Thyroid gland (tissue), 4 donors: ENCODE data around the gene LPP. TPM values are rescaled to one million over a fixed set of nuclear protein-coding genes. Genes with fewer than 3 reads are reported as not detected.
A peak's percentile ranks its signal among the peaks of the same experiment; 100 is the strongest.

Experiments used
- DNase-seq, 2 donors: peaks; one replicate each; pipeline ENCODE4 v3.0.0-alpha.2; 2019
- H3K27ac ChIP-seq, 3 donors: fragments of 200-600 bp; sonication (generic); 1 replicate in 2 of 3; 2 replicates in 1 of 3; pipeline ENCODE4 v1.5.1; 2016 to 2019; ENCODE audit warnings: mild to moderate bottlenecking in 1 of 3, moderate library complexity in 1 of 3
- H3K27me3 ChIP-seq: fragments of 200-600 bp; sonication (generic); one replicate; pipeline ENCODE4 v1.5.1; 2019
- H3K36me3 ChIP-seq, 2 donors: fragments of 200-600 bp; sonication (generic); one replicate each; pipeline ENCODE4 v1.5.1; 2016 to 2019
- H3K4me1 ChIP-seq, 2 donors: fragments of 200-600 bp; sonication (generic); one replicate each; pipeline ENCODE4 v1.5.1; 2017 to 2019
- H3K4me3 ChIP-seq, 3 donors: fragments of 200-600 bp; sonication (generic); replicated peaks in 1 of 3; 1 replicate in 2 of 3; 2 replicates in 1 of 3; pipeline ENCODE4 v1.5.1; 2016; ENCODE audit warnings: mild to moderate bottlenecking in 1 of 3
- H3K9me3 ChIP-seq: fragments of 200-600 bp; sonication (generic); one replicate; pipeline ENCODE4 v1.5.1; 2017
- CTCF ChIP-seq, 6 experiments: fragments of 200-600 bp in 3 of 6; fragments of 450-650 bp in 3 of 6; sonication (generic) in 3 of 6; IDR thresholded peaks; one replicate each; pipeline ENCODE4 v1.5.1; 2016 to 2019; ENCODE audit warnings: antibody characterized with exemption in 6 of 6, mild to moderate bottlenecking in 2 of 6, inconsistent platforms in 1 of 6, moderate library complexity in 1 of 6
- POLR2A ChIP-seq, 2 donors: fragments of 450-650 bp; IDR thresholded peaks; one replicate each; pipeline ENCODE4 v1.6.1; 2017; ENCODE audit warnings: antibody characterized with exemption in 2 of 2, mild to moderate bottlenecking in 2 of 2, moderate library complexity in 1 of 2
- WGBS, 2 donors: methylation state at CpG; one replicate each; pipeline ENCODE4 v1.1.5; 2017; 5-methylcytosine and 5-hydroxymethylcytosine counted together
- intact Hi-C: fragments of 100-400 bp; cut with DNase I; formaldehyde crosslinking; loops from one replicate; pipeline ENCODE4 v1.15.1; 2023
- total RNA-seq, 4 donors: library from RNA; depleted of rRNA; stranded (reverse); fragments of >200 nt; gene quantifications; one replicate each; pipeline ENCODE4 v1.2.3, GENCODE V29; 2016

Gene LPP
- total RNA-seq, 4 donors from 2014 or later, result 79.0 to 141 (median 82.8) TPM

- Histone ChIP-seq H3K36me3 (no peaks in the 10 kb centered on the region), H3K9me3 (no peaks in the 10 kb centered on the region), H3K4me3 (no peak overlapping the region), H3K4me1 (peaks cover 17 to 29% of the 10 kb centered on the region in 2 donors), H3K27ac (peak overlapping the region in 2 of 3 donors; percentile 68 to 80), H3K27me3 (no peaks in the 10 kb centered on the region)
- WGBS, 2 donors, result 88 to 93% methylated on average over 7 of the region's 7 CpGs
- intact Hi-C loops, result no loop called here
- TF ChIP-seq CTCF (IDR thresholded peaks at IDR 0.05) (no peak), POLR2A (IDR thresholded peaks at IDR 0.05) (no peak)
- DNase-seq, result no peak
Observed at GRCh38 chr3:188178293-188178936, 24.5 kb downstream of the LPP start.

GRCh38 chr3:188179006-188179966, 25.3 kb downstream of the LPP start:
- peaks cover 17 to 29% of the 10 kb centered on the region in 2 donors for H3K4me1 ChIP-seq

GRCh38 chr3:188180114-188180513, 26.2 kb downstream of the LPP start:
- H3K36me3 ChIP-seq, result no peaks in the 10 kb centered on the region
- peak; percentile 4 to 19 for DNase-seq
- intact Hi-C loops, result no loop called here
- no peaks in the 10 kb centered on the region for H3K27me3 ChIP-seq
- H3K9me3 ChIP-seq, result no peaks in the 10 kb centered on the region
- peaks cover 17 to 29% of the 10 kb centered on the region in 2 donors for H3K4me1 ChIP-seq
- no peak overlapping the region for H3K4me3 ChIP-seq
- H3K27ac ChIP-seq, result peak overlapping the region; percentile 65 to 80 (median 68)
- WGBS, 2 donors, result 84 to 97% methylated on average over 7 of the region's 7 CpGs
- TF ChIP-seq POLR2A (IDR thresholded peaks at IDR 0.05) (no peak), CTCF (IDR thresholded peaks at IDR 0.05) (no peak)

More at GRCh38 chr3:188179006-188179966, 25.3 kb downstream of the LPP start:
- Histone ChIP-seq H3K36me3 (no peaks in the 10 kb centered on the region), H3K4me3 (no peak overlapping the region), H3K9me3 (no peaks in the 10 kb centered on the region), H3K27ac (peak overlapping the region; percentile 65 to 80 (median 68)), H3K27me3 (no peaks in the 10 kb centered on the region)
- intact Hi-C loops, result no loop called here
- DNase-seq, result peak; percentile 84 to 91
- 31 to 42% methylated on average over 16 of the region's 16 CpGs for WGBS, 2 donors
- peak in 1 of 2 donors; percentile 28 for TF ChIP-seq POLR2A (IDR thresholded peaks at IDR 0.05)
- peak in 5 of 6 experiments; percentile 15 to 77 (median 34) for TF ChIP-seq CTCF (IDR thresholded peaks at IDR 0.05)

GRCh38 chr3:188183452-188183851, 29.5 kb downstream of the LPP start:
- peaks cover 17 to 21% of the 10 kb centered on the region in 2 donors for H3K4me1 ChIP-seq
- no peak overlapping the region for H3K27ac ChIP-seq
- intact Hi-C loops, result no loop called here
- no peak overlapping the region for H3K4me3 ChIP-seq
- no peaks in the 10 kb centered on the region for H3K27me3 ChIP-seq
- TF ChIP-seq CTCF (IDR thresholded peaks at IDR 0.05) (no peak), POLR2A (IDR thresholded peaks at IDR 0.05) (no peak)
- 97 to 100% methylated on average over 4 to 5 of the region's 5 CpGs for WGBS, 2 donors
- H3K9me3 ChIP-seq, result no peaks in the 10 kb centered on the region
- no peak for DNase-seq
- H3K36me3 ChIP-seq, result no peaks in the 10 kb centered on the region
